A549 (cell line): ENCODE measurements around the gene KHDC1.
"Not testable (repeated sequence)": the region's sequence is repeated elsewhere in the genome, so short reads cannot be mapped to it uniquely, and the experiment has no call there.

Experiments
- CBX2 ChIP-seq: fragments of 200-600 bp; sonication (generic); IDR thresholded peaks from 2 replicates; pipeline ENCODE4 v1.6.1; 2016; ENCODE audit warnings: low read depth, mild to moderate bottlenecking, borderline replicate concordance
- CTCF ChIP-seq: fragments of >200 bp; sonication (Bioruptor Twin); formaldehyde crosslinking; IDR thresholded peaks from 3 replicates; pipeline ENCODE4 v1.5.1; 2016
- POLR2A ChIP-seq: IDR thresholded peaks from 2 replicates; pipeline ENCODE4 v1.6.1; 2012; ENCODE audit warnings: mild to moderate bottlenecking, low read length
- SMC3 ChIP-seq: fragments of >200 bp; sonication (Bioruptor Twin); formaldehyde crosslinking; IDR thresholded peaks from 3 replicates; pipeline ENCODE4 v1.6.1; 2018; ENCODE audit warnings: inconsistent platforms

GRCh38 chr6:73193302-73193701 is 69.7 kb downstream of the KHDC1 start:
- TF ChIP-seq CTCF, POLR2A, CBX2, SMC3: not testable (repeated sequence)
